DND-41 (cell line): Measurements from ENCODE around the gene ZNF512.

Experiments used
- ATAC-seq: fragments of 200-7000 bp; cut with Tn5 transposase; 3 replicates; pipeline ENCODE4 v1.9.1; 2021; ENCODE audit warnings: low read depth; ENCODE audit not compliant: insufficient read depth
- DNase-seq: peaks from one replicate; pipeline ENCODE4 v3.0.0-alpha.2; 2020
- H2AFZ ChIP-seq: 2 replicates; pipeline ENCODE4 v1.6.0; 2012; ENCODE audit warnings: low read depth, low read length
- H3K27ac ChIP-seq: 2 replicates; pipeline ENCODE4 v1.5.1; 2012; ENCODE audit warnings: low read length, inconsistent platforms
- H3K27me3 ChIP-seq: fragments of 200-600 bp; sonication (generic); 2 replicates; pipeline ENCODE4 v1.6.0; 2012; ENCODE audit warnings: low read length, mild to moderate bottlenecking, inconsistent platforms; ENCODE audit not compliant: insufficient read depth, poor library complexity
- H3K36me3 ChIP-seq: 2 replicates; pipeline ENCODE4 v1.5.1; 2012; ENCODE audit warnings: low read length, inconsistent platforms; ENCODE audit not compliant: insufficient read depth
- H3K4me1 ChIP-seq: 2 replicates; pipeline ENCODE4 v1.5.1; 2012; ENCODE audit warnings: mild to moderate bottlenecking, low read length; ENCODE audit not compliant: insufficient read depth
- H3K4me2 ChIP-seq: 2 replicates; pipeline ENCODE4 v1.6.0; 2012; ENCODE audit warnings: mild to moderate bottlenecking, moderate library complexity, low read length, inconsistent platforms; ENCODE audit not compliant: insufficient read depth
- H3K4me3 ChIP-seq, 2 experiments: fragments of 200-600 bp in 1 of 2; shearing (Covaris generic) in 1 of 2; 2 replicates each; pipeline ENCODE4 v1.5.1; 2012 to 2016; ENCODE audit warnings: inconsistent platforms in 2 of 2, low read length in 2 of 2, mild to moderate bottlenecking in 2 of 2, low read depth in 1 of 2, moderate library complexity in 1 of 2
- H3K79me2 ChIP-seq: 2 replicates; pipeline ENCODE4 v1.6.0; 2012; ENCODE audit warnings: low read length, inconsistent platforms; ENCODE audit not compliant: insufficient read depth
- H3K9ac ChIP-seq: 2 replicates; pipeline ENCODE4 v1.6.0; 2012; ENCODE audit warnings: low read depth, mild to moderate bottlenecking, inconsistent platforms, low read length, moderate library complexity
- H3K9me3 ChIP-seq: 2 replicates; pipeline ENCODE4 v1.5.1; 2012; ENCODE audit warnings: low read length, moderate library complexity, mild to moderate bottlenecking, inconsistent platforms; ENCODE audit not compliant: insufficient read depth, severe bottlenecking
- H4K20me1 ChIP-seq: 2 replicates; pipeline ENCODE4 v1.6.0; 2012; ENCODE audit warnings: low read length; ENCODE audit not compliant: insufficient read depth
- CTCF ChIP-seq: IDR thresholded peaks from 2 replicates; pipeline ENCODE4 v1.5.1; 2012; ENCODE audit warnings: borderline replicate concordance, low read length, moderate library complexity, mild to moderate bottlenecking; ENCODE audit not compliant: poor library complexity, severe bottlenecking; ENCODE audit errors: extremely low read depth
- EZH2 ChIP-seq: IDR thresholded peaks from 3 replicates; pipeline ENCODE4 v1.6.1; 2012; ENCODE audit warnings: borderline replicate concordance, low read depth, mild to moderate bottlenecking, moderate library complexity, low read length, inconsistent platforms; ENCODE audit not compliant: severe bottlenecking

Gene ZNF512

GRCh38 chr2:27561060-27561459, 21.8 kb upstream of the ZNF512 start:
- H4K20me1 ChIP-seq, result no peaks in the 10 kb centered on the region
- H3K4me3 ChIP-seq, result no peak overlapping the region
- TF ChIP-seq CTCF (no peak), EZH2 (no peak)
- H3K79me2 ChIP-seq, result no peaks in the 10 kb centered on the region
- DNase-seq (no peak), ATAC-seq (no peak)
- H2AFZ ChIP-seq, result no peak overlapping the region
- no peaks in the 10 kb centered on the region for H3K4me1 ChIP-seq
- no peaks in the 10 kb centered on the region for H3K9me3 ChIP-seq
- no peaks in the 10 kb centered on the region for H3K27me3 ChIP-seq
- H3K27ac ChIP-seq, result no peak overlapping the region
- no peak overlapping the region for H3K4me2 ChIP-seq
- H3K9ac ChIP-seq, result no peak overlapping the region
- no peaks in the 10 kb centered on the region for H3K36me3 ChIP-seq

GRCh38 chr2:27566628-27567027, 16.2 kb upstream of the ZNF512 start:
- H3K79me2 ChIP-seq, result no peaks in the 10 kb centered on the region
- H2AFZ ChIP-seq, result no peak overlapping the region
- no peak overlapping the region for H3K27ac ChIP-seq
- ATAC-seq, result no peak
- peaks cover 9% of the 10 kb centered on the region for H3K27me3 ChIP-seq
- no peak for DNase-seq
- no peak overlapping the region for H3K4me2 ChIP-seq
- no peaks in the 10 kb centered on the region for H3K36me3 ChIP-seq
- TF ChIP-seq EZH2, result no peak
- TF ChIP-seq CTCF, result no peak
- H3K4me1 ChIP-seq, result no peaks in the 10 kb centered on the region
- H3K4me3 ChIP-seq, result no peak overlapping the region
- no peaks in the 10 kb centered on the region for H3K9me3 ChIP-seq
- no peaks in the 10 kb centered on the region for H4K20me1 ChIP-seq
- no peak overlapping the region for H3K9ac ChIP-seq

GRCh38 chr2:27569398-27569797, 13.4 kb upstream of the ZNF512 start:
- DNase-seq (no peak), ATAC-seq (no peak)
- Histone ChIP-seq H3K9ac (no peak overlapping the region), H3K4me2 (no peak overlapping the region), H3K4me1 (no peaks in the 10 kb centered on the region), H3K4me3 (no peak overlapping the region), H4K20me1 (no peaks in the 10 kb centered on the region), H3K9me3 (no peaks in the 10 kb centered on the region), H3K27ac (no peak overlapping the region), H2AFZ (no peak overlapping the region), H3K79me2 (no peaks in the 10 kb centered on the region), H3K27me3 (peaks cover 9% of the 10 kb centered on the region), H3K36me3 (no peaks in the 10 kb centered on the region)
- TF ChIP-seq CTCF (no peak), EZH2 (no peak)

GRCh38 chr2:27571197-27571596, 11.6 kb upstream of the ZNF512 start:
- no peak for ATAC-seq

More at GRCh38 chr2:27571197-27571596, 11.6 kb upstream of the ZNF512 start:
- Histone ChIP-seq H2AFZ (no peak overlapping the region), H3K9ac (no peak overlapping the region), H3K79me2 (no peaks in the 10 kb centered on the region), H3K36me3 (no peaks in the 10 kb centered on the region), H3K9me3 (no peaks in the 10 kb centered on the region), H4K20me1 (no peaks in the 10 kb centered on the region), H3K4me2 (no peak overlapping the region), H3K27ac (no peak overlapping the region), H3K4me1 (no peaks in the 10 kb centered on the region), H3K27me3 (peaks cover 9% of the 10 kb centered on the region), H3K4me3 (no peak overlapping the region)
- TF ChIP-seq EZH2, result no peak
- TF ChIP-seq CTCF, result no peak
- DNase-seq, result no peak
